Ureter (tissue), 1 donor: ENCODE data around the gene MTFP1. TPM values are rescaled to one million over a fixed set of nuclear protein-coding genes. Genes with fewer than 3 reads are reported as not detected.
"Not testable (repeated sequence)": the region's sequence is repeated elsewhere in the genome, so short reads cannot be mapped to it uniquely, and the experiment has no call there.

Experiments used
- DNase-seq: peaks from one replicate; pipeline ENCODE4 v3.0.0-alpha.2; 2020; ENCODE audit warnings: low spot score
- total RNA-seq: library from RNA; stranded (reverse); gene quantifications from one replicate; pipeline ENCODE4 v1.2.4, GENCODE V29; 2023
- donor health status: DM: yes; HTN: yes; CAD: no.

The MTFP1 gene
- total RNA-seq, 1 donor from 2014 or later = 9.1 TPM

- no peak for DNase-seq
These were observed 23.4 kb upstream of the MTFP1 start for GRCh38 chr22:30402028-30402765.

- DNase-seq = not testable (repeated sequence)
These were observed 22.8 kb upstream of the MTFP1 start for GRCh38 chr22:30402766-30403104.

GRCh38 chr22:30404307-30404706, 21.3 kb upstream of the MTFP1 start:
- no peak for DNase-seq

- no peak for DNase-seq
These were observed 19.8 kb upstream of the MTFP1 start for GRCh38 chr22:30405731-30406130.

- DNase-seq = no peak
These were observed 19.2 kb upstream of the MTFP1 start for GRCh38 chr22:30406400-30406799.

- no peak for DNase-seq
These were observed 17.0 kb upstream of the MTFP1 start for GRCh38 chr22:30408388-30409102.

- DNase-seq = no peak
These were observed 13.8 kb upstream of the MTFP1 start for GRCh38 chr22:30411780-30412179.

- no peak for DNase-seq
These were observed 12.6 kb upstream of the MTFP1 start for GRCh38 chr22:30413001-30413400.

GRCh38 chr22:30413745-30414524, 11.6 kb upstream of the MTFP1 start:
- no peak for DNase-seq

GRCh38 chr22:30414525-30415047, 11.0 kb upstream of the MTFP1 start:
- DNase-seq = no peak

- no peak for DNase-seq
These were observed 9.2 kb upstream of the MTFP1 start for GRCh38 chr22:30416403-30416802.

GRCh38 chr22:30416837-30417236, 8.7 kb upstream of the MTFP1 start:
- DNase-seq = no peak

- DNase-seq = no peak
These were observed 5.0 kb upstream of the MTFP1 start for GRCh38 chr22:30420347-30421125.

- no peak for DNase-seq
These were observed 3.7 kb upstream of the MTFP1 start for GRCh38 chr22:30421695-30422480.

- peak; percentile 82 for DNase-seq
These were observed 2.9 kb upstream of the MTFP1 start for GRCh38 chr22:30422481-30423300.

- no peak for DNase-seq
These were observed 2.1 kb upstream of the MTFP1 start for GRCh38 chr22:30423301-30423958.

GRCh38 chr22:30423959-30424533, 1.5 kb upstream of the MTFP1 start:
- DNase-seq = peak; percentile 99

GRCh38 chr22:30424534-30425326, 838 bp upstream of the MTFP1 start:
- DNase-seq = no peak
